Smooth muscle cell of the brain vasculature (primary cell): ENCODE measurements around the gene MSH5.

ENCODE experiments used
- DNase-seq: peaks from one replicate; pipeline ENCODE4 v3.0.0-alpha.2; 2012; ENCODE audit warnings: low read depth, low spot score

Gene MSH5

DNA sequence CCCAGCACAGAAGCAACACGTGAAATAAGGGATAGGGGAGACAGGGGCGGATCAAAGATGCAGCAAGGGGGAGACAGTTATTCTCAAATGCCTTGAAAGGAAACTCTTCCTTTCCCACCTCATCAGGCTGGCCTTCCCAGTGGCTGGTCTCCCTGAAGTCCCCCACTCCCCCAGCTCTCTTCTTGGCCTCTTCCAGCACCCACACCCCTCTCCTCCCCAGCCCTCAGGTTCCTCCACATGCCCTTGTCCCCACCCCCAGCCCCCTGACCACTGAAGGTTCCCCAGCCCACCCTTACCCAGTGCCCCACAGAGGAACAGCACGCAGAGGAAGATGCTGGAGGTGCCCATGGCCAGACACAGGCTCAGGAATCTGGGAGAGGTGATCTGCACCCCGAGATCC lies 26.3 kb upstream of the MSH5 start:
- DNase-seq = no peak

GRCh38 chr6:31713991-31714684 lies 25.7 kb upstream of the MSH5 start:
- no peak for DNase-seq

DNA sequence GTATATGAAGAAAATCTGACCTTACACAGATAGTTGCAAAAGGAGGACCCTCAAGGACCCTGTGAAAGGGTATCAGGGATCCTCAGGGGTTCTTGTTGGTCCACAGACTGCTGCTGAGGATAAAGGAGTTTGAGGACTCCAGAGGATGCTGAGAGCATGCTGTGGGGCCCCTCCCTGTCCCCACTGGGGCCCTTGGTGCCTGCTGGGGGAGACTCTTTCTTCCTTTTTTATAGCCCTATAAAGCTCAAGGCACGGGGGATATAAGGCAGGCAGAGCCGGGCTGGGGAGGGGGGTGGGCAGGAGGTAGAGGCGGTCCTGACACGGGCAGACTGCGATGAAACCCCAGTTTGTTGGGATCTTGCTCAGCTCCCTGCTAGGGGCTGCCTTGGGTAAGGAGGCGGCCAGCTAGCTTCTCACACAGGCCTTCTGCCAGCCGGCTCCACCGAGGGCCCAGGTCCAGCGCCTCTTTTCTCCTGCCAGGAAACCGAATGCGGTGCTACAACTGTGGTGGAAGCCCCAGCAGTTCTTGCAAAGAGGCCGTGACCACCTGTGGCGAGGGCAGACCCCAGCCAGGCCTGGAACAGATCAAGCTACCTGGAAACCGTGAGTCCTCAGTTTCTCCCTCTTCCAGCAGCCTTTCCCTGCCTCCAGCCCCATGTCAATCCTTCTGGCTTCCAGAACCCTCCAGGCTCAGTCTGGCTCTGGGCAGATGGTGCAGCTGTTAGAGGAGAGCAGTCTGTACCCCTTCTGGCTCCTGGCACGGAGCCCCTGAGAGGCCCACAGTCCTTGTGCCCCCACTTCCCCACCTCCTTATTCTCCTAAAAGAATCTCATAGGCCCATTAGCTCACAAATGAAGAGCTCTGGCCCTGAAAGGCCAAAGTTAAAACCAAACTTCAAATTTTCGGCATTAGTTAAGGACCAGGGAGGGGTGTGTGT lies 24.5 kb upstream of the MSH5 start, which contains the start of gene LY6G6D:
Gene LY6G6D, plus strand, starts transcription at position 327 of the 937 bp plus-strand sequence. Its CDS starts 8 bp downstream, at position 335.
- no peak for DNase-seq

DNA sequence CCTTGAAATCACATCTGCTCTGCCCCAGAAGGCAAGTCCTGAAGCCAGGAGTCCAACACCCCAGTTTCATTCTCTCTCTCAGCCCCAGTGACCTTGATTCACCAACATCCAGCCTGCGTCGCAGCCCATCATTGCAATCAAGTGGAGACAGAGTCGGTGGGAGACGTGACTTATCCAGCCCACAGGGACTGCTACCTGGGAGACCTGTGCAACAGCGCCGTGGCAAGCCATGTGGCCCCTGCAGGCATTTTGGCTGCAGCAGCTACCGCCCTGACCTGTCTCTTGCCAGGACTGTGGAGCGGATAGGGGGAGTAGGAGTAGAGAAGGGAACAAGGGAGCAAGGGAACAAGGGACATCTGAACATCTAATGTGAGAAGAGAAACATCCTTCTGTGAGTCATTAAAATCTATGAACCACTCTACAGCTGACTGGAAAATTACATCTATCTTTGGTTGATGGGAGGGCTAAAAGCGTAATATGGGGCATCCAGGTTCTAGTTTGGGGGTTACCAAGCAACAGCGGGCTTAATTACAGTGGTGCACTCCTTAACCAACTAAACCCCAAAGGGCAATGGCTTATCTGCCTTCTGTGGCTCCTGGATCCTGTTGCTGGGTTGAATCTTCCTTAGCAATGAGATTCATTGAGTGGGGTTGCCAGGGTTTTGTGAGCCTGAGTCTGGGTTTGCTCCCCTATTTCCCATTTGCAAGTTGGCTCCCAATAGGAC lies 22.1 kb upstream of the MSH5 start:
- DNase-seq = no peak

DNA sequence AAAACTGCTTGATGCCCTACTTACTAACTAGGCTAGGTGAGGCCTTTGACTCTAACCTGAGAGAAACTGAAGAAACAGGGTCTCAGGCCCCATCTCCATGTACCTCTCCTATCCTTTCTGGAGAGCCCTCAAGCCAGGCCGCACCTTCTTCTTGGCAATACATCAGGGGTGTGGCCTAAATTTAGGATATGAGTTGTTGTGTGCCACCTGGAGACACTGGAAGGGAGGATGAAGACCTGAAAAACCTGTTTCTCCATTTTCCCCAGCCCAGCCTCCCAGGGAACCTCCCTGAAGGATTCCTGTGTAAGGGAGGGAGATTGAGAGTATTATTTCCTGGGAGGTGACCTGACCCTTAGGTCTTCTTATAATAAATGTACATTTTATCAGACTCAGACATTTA lies 21.5 kb upstream of the MSH5 start:
- DNase-seq = no peak

GRCh38 chr6:31719001-31719400 lies 20.8 kb upstream of the MSH5 start:
- no peak for DNase-seq

DNA sequence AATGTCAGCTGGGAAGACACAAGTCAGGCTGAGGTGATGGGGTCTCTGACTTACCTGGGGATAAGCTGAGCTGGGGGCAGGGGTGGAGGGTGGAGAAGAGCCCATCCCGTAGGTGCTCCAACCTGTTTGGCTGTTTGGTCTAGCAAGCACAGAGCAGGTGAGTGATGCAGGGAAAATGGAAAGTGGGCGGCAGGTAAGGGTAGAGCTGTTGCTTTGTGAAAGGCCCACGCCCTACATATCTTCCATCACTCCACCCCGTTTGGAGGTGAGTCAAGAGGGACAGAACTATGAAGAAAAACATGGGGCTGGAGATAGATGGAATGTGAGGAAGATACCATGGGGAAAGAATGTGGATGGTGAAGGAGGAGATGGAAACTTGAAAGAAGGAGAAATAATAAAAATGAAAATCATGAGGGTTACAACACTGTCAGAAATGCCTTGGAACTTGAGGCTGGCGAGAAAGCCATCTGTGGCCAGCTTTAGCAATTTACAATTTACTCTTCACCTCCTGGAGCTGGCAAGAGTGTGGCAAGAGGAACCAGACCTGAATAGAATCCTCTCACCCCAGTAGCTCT lies 19.5 kb upstream of the MSH5 start:
- DNase-seq = no peak

DNA sequence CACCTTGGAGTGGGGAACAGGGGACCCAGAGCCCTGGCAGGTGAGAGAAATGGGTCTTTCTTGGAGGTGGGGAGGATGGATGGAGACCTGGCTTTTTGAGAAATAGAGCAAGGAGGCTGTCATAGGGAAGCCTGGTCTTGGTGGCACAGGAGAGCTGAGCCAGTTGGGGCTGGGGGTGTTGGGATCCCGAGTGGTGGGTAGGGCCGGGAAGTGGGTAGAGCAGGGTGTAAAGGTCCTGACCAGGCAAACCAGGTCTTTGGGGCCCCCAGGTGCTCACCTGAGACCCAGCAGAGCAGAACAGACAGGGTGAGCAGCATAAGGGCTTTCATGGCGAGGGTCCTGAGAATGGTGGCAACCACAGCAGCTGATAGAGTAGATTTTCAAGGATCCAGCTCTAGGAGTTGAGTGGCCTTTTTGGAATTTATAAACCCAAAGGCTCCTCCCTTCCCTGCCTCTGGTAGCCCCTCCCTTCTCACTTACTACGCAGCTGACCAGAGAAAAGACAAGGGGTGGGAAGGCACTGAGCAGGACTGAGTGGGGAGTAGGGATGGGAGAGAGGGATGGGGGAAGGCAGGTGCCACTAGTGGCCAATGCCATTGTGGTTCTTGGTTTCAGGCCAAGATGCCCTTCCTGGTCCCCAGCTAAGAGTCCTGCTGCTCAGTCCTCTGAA lies 18.3 kb upstream of the MSH5 start, which contains the start of gene LY6G6C:
Gene LY6G6C, minus strand, starts transcription at position 396 of the 670 bp plus-strand sequence. Its CDS starts 67 bp downstream, at position 329.
- no peak for DNase-seq

- no peak for DNase-seq
Observed at GRCh38 chr6:31722173-31722572, 17.6 kb upstream of the MSH5 start.

- DNase-seq = no peak
Observed at GRCh38 chr6:31723245-31723979, 16.4 kb upstream of the MSH5 start, which contains the start of gene MPIG6B. Gene MPIG6B, plus strand, starts transcription at chr6:31723373. Its CDS starts 11 bp downstream, at chr6:31723384.

DNA sequence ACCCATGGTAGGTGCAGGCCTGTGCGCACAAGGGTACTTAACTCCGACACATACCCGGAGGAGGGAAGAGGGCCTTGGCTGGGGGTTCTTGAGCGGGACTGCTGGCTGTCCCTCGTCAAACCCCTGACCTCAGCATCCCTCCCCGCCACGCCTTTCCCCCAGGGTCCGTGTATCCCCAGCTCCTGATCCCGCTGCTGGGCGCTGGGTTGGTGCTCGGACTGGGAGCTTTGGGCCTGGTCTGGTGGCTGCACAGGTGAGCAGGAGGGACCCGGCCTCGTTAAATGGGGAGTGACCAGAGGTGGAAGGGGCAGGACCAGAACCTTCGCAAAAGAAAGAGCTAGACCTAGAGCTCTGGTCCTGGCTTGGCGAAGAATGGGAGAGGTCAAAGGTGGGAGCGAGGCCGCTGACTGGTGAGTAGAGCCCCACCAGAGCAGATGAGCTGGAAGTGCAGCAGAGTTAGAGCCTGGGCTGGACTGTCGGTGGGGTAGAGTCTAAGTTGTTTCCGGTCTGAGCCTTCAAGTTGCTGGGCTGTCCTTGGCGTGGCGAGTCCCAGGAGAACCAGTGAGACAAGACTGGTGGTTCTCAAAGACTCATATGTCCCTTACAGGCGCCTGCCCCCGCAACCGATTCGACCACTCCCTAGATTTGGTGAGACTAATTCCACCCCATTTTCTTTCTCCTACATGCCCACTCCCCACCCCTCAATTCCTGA lies 15.7 kb upstream of the MSH5 start:
- no peak for DNase-seq

GRCh38 chr6:31725502-31726350 lies 14.1 kb upstream of the MSH5 start:
- no peak for DNase-seq

DNA sequence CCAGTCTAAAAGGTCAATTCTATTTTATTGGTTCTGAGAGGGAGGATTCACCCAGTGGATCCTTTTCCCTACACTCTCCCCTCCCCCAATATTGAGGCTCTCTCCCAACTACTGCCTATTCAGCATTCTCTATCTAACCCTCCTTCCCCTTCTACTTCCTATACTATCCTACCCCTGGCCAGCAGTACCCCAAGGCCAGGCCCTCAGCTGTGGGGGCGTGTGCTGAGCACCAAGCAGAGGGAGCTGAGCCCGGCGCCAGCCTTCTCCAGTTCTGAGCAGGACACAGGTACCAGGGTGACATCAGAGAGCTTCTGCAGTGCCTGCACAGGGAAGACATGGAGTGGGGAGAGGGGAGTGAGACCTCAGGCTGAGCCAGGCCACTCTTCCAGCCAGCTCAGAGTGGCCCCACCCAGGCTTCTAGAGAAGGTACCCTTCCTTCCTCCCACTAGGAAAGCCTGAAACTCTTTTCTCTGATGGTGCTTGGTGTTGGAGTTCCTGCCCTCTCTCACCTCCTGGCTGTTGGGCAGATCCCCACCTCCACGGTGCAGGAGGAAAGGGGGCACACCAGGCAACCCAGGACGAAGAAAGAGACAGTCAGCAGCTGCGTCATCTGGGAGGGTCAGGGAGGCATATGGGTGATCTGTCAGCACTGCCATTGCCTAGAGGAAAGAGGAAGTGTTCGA lies 12.6 kb upstream of the MSH5 start:
- DNase-seq = no peak

DNA sequence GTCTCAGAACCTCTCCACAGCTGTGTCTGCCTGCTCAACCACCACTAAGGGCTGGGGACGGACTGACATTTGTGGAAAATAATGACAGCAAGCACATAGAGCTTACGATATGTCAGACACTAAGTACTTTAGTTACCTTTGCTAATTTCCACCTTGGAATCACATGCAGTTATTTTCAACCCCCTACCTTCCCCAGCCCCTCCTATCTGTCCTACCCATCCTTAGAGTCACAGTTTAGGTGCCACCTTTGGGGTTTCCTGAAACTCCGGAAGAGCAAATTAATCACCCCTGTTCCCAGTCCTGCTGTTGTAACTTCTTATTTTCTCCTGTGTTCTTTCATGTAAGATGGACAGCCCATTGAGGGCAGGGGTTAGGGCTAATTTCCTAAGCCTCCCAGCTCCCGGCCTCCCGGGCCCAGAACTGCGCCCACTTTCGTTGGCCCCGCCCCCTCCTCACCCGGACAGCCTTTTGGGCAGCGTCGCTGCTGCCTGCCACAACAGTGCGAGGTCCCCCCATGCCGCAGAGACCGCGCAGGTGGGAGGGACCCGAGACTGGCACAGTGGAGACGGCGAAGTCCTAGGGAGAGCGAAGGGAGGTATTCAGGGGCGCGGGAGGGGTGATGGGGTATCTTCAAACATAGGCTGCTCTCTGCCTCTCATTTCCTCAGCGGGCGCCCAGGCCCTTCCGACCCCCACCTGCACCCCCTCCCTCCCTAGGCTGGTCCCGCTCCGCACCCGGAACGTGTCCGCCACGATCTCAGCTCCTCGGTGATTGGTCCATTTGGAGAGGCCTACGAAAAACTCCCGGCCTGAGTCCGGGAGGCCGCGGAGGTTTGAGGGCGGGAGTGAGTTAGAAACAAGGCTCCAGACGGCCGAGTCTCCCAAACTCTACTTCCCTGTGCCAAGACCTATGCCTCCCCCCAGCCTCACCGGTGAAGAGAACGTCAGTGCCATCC lies 11.8 kb upstream of the MSH5 start:
- DNase-seq = no peak

- no peak for DNase-seq
Observed at GRCh38 chr6:31728767-31729514, 10.9 kb upstream of the MSH5 start, which contains the start of gene DDAH2. Gene DDAH2, minus strand, starts transcription at chr6:31729299. Its CDS starts 138 bp downstream, at chr6:31729161.

DNA sequence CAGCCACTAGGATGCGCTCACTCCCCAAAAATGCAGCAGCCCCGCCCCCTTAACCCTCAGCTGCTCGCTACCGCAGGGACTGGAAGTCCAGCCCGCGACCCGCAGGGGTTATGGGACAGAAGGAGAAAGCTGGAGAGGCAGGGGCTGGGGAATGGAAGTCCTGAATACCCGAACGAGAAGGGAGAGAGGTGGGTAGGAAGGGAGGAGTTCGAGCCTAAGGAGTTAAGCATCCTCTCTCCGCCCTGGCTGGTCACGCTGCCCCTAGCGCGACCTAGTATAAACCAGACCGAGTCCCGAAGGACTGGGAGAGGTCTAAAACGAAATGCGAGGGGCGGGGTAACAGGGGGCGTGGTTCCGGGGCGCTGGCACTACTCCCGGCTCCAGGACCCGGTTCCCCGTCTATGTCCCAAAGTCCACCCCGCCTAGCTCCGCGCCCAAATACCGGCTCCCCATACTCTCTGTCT lies 10.3 kb upstream of the MSH5 start:
- no peak for DNase-seq
